HG02840 (cell line): ENCODE data around the gene DERL3.

Experiments
- ATAC-seq: cut with Tn5 transposase; IDR thresholded peaks from one replicate; pipeline ENCODE4 v1.9.1; 2021; ENCODE audit warnings: mild to moderate bottlenecking, moderate library complexity, moderate number of reproducible peaks; ENCODE audit not compliant: unreplicated experiment, low FRiP score

DERL3 gene

DNA sequence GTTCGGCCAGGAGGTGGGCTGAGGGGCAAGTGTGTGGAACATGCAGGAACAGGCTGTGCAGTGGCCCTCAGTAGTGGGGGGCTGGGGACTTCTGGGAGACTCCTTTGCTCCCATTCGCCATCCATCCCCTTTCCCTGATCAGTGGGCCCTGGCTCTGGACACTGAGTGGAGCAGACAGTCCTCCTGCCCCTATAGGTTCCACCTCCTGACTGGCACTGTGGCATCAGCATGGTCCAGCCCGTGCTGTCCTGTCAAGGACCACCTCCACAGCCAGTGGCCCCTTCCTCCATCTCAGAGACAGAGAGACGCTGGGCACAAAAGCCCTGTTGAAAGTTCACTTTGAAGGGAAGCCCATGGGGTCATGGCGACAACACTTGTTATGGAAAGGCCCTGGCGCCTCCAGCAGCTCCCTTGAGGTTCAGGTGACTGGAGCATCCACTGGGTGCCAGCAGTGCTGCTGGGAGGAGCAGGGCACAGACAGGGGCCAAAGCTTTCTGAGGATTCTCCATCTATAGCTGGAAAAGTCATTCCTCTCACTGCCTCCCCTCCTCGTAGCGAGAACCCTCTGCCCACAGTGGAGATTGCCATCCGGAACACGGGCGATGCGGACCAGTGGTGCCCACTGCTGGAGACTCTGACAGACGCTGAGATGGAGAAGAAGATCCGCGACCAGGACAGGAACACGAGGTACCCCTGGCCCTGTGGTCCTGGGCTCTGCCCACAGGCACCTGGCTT is 5.6 kb downstream of the DERL3 start:
- no peak for ATAC-seq

- no peak for ATAC-seq
These were observed 6.4 kb downstream of the DERL3 start for GRCh38 chr22:23832226-23833016.

DNA sequence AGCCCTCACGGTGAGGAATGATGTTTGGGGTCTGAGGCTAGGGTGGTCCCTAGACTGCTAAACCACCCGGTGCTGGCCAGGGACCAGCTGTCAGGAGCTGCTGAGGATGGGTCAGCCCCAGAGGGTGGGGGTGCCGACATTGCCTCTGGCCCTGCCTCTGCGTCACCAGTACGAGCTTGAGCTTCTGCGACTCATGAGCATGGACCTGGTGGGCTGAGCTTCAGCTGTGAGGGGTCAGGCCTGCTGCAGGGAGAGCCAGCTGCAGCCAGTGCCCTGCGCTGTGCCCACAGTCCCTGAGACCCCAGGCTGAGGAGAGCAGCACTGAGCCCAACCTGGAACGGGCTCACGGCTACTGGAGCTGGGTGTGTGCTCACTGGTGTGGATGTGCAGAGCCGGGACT is 7.0 kb downstream of the DERL3 start:
- no peak for ATAC-seq

DNA sequence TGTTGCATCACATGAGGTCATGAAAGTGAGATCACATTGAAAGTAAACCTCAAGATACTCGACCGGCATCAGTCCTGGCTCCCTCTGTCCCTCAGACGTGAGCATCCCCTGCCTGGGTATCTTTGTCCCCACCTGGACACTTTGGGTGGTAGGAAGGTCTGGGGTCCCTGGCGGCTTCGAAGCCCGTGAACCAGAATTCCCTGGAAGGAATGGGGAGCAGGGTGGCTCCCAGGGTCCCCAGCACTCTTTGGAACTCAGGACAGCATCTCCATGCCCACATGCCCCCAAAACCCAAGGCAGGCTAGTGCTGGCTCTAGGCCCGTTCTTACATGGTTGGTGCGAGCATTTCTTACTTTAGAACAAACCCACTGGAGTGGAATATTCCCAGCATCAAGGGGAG is 7.5 kb downstream of the DERL3 start:
- ATAC-seq = no peak

DNA sequence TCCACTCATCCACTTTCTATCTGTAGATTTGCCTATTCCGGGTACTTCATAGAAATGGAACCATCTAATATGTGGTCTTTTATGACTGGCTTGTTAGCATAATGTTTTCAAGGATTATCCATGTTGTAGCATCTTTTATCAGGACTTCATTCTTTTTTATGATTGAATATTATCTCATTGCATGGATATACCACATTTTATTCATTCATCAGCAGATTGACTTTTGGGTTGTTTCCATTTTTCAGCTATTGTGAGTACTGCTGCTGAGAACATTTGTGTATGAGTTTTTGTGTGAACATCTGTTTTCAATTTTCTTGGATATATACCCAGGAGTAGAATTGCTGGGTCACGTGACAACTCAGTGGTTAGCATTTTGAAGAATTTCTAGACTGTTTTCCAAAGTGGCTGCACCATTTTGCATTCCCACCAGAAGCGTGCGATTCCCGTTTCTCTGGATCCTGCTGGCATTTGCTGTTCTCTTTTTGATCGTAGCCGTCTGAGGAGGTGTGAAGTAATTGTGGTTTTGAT is 8.9 kb downstream of the DERL3 start:
- ATAC-seq = no peak

DNA sequence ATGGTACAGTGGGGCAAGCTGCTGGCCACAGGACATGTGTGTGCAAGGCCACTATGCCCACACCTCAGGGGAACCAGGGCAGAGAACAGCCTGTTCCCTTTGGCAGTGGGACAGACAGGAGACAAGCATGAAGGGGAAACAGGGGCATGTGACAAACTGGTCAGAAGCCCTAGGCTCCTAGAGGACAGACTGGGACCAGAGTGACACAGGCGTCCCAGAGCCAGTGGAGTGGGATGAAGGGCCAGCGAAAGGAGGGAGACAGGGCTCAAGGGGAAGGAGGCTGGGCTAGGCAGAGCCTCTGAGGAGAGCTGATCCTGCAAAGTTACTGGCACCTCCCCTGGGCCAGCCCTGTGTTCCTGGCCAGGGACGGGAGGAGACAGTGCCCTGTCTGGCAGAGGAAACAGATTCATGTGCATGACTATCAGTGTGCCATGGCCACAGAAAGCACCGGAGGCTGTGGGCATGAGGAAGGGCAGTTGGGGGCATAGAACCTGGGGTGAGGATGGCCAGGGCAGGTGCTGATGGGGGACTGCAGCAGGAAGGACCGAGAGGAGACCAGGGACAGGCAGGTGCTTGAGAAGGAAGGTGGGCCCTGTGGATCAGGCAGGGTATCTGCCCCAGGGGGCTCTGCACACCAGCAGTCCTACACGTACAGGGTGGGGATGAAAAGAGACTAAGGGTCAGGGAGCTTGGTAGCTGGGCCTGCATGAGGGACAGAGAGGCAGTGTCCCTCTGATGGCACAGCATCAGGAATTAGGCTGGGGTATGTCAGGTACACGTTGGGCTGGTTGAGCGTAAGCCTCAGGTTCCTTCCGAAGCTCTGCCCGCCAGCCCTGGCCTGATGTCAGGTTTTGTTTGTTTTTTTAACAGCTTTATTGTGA is 9.8 kb downstream of the DERL3 start:
- ATAC-seq = no peak

GRCh38 chr22:23827351-23827995 is 11.3 kb downstream of the DERL3 start:
- ATAC-seq = no peak

- no peak for ATAC-seq
These were observed 12.1 kb downstream of the DERL3 start for GRCh38 chr22:23826510-23827350.

DNA sequence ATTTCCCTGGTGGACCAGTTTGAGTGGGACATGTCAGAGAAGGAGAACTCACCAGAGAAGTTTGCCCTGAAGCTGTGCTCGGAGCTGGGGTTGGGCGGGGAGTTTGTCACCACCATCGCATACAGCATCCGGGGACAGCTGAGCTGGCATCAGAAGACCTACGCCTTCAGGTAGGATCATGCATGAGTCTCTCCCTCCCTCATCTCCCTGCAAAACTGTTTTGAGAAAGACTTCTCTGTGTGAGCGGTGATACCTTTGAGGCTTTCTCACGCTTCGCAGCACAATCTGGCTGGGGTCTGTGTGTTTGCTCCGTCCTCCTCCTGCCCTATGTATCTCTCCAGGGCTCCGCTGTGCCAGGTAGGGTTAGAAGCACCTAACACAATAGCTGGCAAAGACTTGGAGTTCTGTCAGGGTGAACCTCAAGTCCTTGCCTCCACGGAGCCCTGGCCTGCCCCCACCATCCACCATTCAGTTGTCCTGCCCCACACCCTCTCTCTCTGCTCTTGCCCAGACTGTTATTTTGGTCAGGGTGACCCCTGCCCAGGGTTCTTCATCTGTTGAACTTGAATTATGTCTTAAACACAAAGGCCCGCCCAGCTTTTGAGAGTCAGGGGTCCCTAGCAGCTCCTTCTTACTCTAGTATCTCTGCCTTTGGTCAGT is 13.4 kb downstream of the DERL3 start:
- ATAC-seq = no peak

DNA sequence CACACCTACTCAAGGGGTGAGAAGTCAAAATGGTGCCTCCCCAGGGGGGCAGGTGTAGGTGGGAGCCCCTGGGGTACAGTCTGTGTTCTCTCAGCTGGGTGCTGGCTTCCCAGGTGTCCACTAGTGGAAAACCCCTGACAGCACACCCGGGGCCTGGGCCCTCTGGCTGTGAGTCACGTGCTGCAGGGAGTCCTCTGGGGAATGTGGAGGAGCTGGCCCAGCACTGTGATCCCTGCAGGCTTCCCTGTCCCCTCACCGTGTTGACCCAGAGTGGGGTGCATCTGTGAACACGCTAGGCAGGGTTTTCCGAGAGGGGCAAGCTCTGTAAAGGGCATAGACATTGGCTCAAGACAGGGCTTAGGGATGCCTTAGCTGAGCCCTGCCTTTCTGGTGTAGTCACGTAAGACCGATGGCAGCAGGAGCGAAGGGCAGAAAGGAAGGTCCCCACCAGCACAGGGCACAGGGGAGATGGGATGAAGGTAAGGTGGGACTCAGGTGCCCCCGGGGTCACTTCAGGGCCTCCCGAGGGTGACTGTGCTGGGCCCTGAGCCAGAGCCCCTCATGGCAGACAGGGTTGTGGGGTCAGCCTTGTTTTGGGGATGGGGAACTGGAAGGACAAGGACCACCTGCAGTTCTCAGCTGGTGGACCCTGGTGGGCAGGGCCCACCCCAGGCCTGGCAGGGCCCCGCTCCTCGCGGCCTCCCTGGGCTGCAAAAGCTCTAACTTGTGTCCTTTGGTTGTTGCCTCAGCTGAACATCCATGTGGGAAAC is 14.1 kb downstream of the DERL3 start:
- no peak for ATAC-seq

GRCh38 chr22:23823331-23823791 is 15.4 kb downstream of the DERL3 start:
- ATAC-seq = no peak

- no peak for ATAC-seq
These were observed 16.6 kb downstream of the DERL3 start for GRCh38 chr22:23822101-23822671.

DNA sequence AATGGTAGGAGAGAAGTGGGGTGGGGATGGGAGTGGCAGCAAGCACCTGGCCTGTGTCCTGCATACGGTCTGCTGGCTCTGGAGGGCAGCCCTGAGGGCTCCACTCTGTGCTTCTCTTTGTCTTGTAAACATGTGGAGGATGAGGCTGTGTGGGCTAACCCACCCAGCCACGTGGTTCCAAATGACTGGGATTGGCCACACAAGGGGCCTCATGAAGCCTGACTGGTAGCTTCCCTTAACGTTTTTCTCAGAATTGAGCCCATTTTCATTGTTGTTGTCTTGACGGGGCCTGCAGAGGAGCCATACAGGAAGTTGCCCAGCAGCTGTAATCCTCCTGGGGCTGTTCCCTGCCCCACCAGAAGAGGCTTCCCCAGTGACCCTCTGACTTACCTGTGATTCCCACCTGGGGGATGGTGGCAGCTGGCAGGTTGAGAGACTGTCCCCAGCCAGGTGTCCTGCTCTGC is 18.0 kb downstream of the DERL3 start:
- no peak for ATAC-seq

DNA sequence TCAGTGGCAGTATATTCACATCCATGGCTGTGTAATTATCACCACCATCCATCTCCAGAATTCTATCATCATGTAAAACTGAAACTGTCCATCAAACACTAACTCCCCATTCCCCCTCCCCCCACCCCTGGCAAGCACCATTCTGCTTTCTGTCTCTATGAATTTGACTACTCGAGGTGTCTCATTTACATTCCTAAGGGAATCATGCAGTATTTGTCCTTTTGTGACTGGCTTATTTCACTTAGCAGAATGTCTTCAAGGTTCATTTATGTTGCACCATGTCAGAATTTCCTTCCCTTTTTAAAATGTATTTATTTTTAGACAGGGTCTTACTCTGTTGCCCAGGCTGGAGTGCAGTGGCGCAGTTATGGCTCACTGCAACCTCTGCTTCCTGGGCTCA is 20.3 kb downstream of the DERL3 start:
- no peak for ATAC-seq

DNA sequence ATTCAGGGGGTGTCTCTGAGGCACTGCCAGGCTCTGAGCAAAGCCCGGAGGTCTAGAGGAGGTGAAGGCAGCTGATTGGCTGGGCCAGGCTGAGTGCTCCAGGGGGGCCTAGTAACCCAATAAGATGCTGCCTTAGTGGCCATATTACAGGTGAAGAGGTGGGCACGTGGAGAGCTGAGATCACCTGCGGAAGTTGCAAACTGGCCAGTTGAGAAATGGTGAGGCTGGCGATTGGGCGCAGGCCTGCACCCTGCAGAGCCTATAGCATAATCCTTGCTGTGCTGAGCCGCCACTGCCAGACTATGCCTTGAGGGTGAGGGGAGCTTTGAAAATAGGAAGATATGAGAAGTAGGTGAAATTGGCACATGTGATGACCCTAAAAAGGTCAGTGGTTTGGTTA is 21.7 kb downstream of the DERL3 start:
- no peak for ATAC-seq

- ATAC-seq = no peak
These were observed 22.4 kb downstream of the DERL3 start for GRCh38 chr22:23816156-23816976.
